ENCODE results near the gene PTPRH.

PTPRH gene

DNA sequence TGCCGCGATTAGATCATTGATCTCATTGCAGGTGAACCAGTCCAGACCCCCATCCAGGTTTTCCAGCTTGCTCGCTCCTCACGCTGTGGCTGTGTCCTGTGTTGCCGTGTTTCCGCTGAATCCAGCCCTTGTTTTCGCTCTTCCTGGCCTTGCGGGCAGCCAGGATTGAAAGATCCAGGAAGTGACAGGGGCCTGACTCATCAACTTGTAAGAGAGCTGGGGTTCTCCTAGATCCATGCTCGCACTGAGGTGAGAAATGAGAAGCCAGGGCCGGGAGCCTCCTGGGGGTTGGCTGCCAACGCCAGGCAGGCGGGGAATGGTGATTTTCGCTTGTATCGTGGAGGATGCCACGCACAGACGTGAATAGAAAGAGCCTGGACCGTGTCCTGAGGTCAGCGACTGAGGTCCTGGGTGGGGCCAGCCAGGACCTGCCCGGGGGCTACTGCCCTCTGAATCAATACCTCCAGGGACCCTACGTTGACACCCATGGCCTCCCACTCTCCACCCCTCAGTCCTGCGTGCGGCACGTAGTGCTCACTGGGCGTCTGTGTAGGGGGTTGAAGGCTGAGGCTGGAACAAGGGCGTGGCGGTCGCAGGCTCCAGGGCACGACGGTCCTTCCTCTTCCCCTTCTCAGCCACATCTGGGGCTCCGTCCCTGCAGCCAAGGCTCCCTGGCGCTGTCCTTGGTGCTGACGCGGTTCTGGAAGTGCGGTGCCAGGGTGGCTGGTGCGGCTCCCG, 7.3 kb upstream of the PTPRH start:
- peak overlapping the region; percentile 53 for H3K27ac ChIP-seq (replicated peaks)
- H3K4me3 ChIP-seq (replicated peaks; ENCODE audit: insufficient read depth, low read length), result peak overlapping the region; percentile 31
- peak; percentile 85 to 92 for DNase-seq (ENCODE audit: low read depth in 1 of 2, low spot score in 1 of 2)
- TF ChIP-seq SPI1 (IDR thresholded peaks at IDR 0.05; ENCODE audit: borderline replicate concordance, low read depth) (peak; percentile 58; the same call in 1 of the 2 replicates), GABPA (IDR thresholded peaks at IDR 0.05; ENCODE audit: low read depth) (no peak), CTCF (IDR thresholded peaks at IDR 0.05; ENCODE audit: insufficient read depth, low read length) (no peak), REST (IDR thresholded peaks at IDR 0.05; ENCODE audit: insufficient replicate concordance, low read depth) (peak; percentile 99), POLR2AphosphoS5 (IDR thresholded peaks at IDR 0.05; ENCODE audit: low read depth) (no peak)
- H3K27me3 ChIP-seq (ENCODE audit: insufficient read depth, poor library complexity, severe bottlenecking), result no peaks in the 10 kb centered on the region

- Histone ChIP-seq H3K27ac (replicated peaks) (no peak overlapping the region), H3K4me3 (replicated peaks; ENCODE audit: insufficient read depth, low read length) (no peak overlapping the region), H3K27me3 (ENCODE audit: insufficient read depth, poor library complexity, severe bottlenecking) (no peaks in the 10 kb centered on the region)
- TF ChIP-seq GABPA (IDR thresholded peaks at IDR 0.05; ENCODE audit: low read depth) (no peak), CTCF (IDR thresholded peaks at IDR 0.05; ENCODE audit: insufficient read depth, low read length) (no peak), SPI1 (IDR thresholded peaks at IDR 0.05; ENCODE audit: borderline replicate concordance, low read depth) (no peak), REST (IDR thresholded peaks at IDR 0.05; ENCODE audit: insufficient replicate concordance, low read depth) (no peak)
- no peak for DNase-seq (ENCODE audit: low read depth in 1 of 2, low spot score in 1 of 2)
Measured at GRCh38 chr19:55213547-55213946, 4.2 kb upstream of the PTPRH start.

DNA sequence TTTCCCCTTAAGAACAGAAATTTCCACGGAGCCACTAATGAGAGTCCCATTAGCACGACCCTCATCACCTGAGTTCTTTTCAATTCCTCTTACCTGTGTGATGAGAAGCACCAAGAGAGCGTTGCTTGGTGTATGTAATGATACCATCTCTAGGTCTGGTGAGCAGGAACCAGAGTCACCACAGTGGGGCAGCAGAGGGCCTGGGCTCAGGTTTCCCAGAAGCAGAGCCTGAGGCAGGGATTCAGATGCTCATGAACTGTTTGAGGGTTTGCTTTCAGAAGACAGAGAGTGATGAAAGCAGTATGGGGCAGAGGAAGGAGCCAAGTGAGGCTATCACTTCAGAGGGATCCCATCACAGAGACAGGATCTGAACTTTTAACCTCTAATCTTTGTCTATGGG, 3.1 kb upstream of the PTPRH start:
- TF ChIP-seq POLR2AphosphoS5 (IDR thresholded peaks at IDR 0.05; ENCODE audit: low read depth) (no peak), SPI1 (IDR thresholded peaks at IDR 0.05; ENCODE audit: borderline replicate concordance, low read depth) (no peak), GABPA (IDR thresholded peaks at IDR 0.05; ENCODE audit: low read depth) (no peak), REST (IDR thresholded peaks at IDR 0.05; ENCODE audit: insufficient replicate concordance, low read depth) (no peak), CTCF (IDR thresholded peaks at IDR 0.05; ENCODE audit: insufficient read depth, low read length) (peak; percentile 13)
- Histone ChIP-seq H3K27ac (replicated peaks) (no peak overlapping the region), H3K27me3 (ENCODE audit: insufficient read depth, poor library complexity, severe bottlenecking) (no peaks in the 10 kb centered on the region), H3K4me3 (replicated peaks; ENCODE audit: insufficient read depth, low read length) (no peak overlapping the region)
- DNase-seq (ENCODE audit: low read depth in 1 of 2, low spot score in 1 of 2), result peak in 1 of 2 experiments; percentile 25

Data from HL-60 (cell line).